ENCODE data around the gene HDAC5.

HDAC5 gene

GRCh38 chr17:44074911-44075285 lies 48.5 kb downstream of the HDAC5 start:
- Histone ChIP-seq H3K4me1 (peaks cover 4 to 23% (median 19%) of the 10 kb centered on the region in 4 donors), H3K4me3 (no peak overlapping the region), H3K9me3 (no peaks in the 10 kb centered on the region), H3K27me3 (no peaks in the 10 kb centered on the region), H3K36me3 (peaks cover 47 to 58% (median 53%) of the 10 kb centered on the region in 3 donors), H3K27ac (no peak overlapping the region)
- no peak for TF ChIP-seq CTCF (IDR thresholded peaks at IDR 0.05)
- intact Hi-C loops (cut with DNase I; ENCODE audit: low total_unique reads), result loop anchor here (5.0 kb wide), 2 partner anchors 32 to 47 kb away; partner anchors contain the start of gene HDAC5
- no peak for DNase-seq

- DNase-seq, result no peak
- H3K9me3 ChIP-seq, result no peaks in the 10 kb centered on the region
- H3K27ac ChIP-seq, result no peak overlapping the region
- no peaks in the 10 kb centered on the region for H3K27me3 ChIP-seq
- intact Hi-C loops (cut with DNase I; ENCODE audit: low total_unique reads), result loop anchor here (5.0 kb wide), 2 partner anchors 33 to 48 kb away; partner anchors contain the start of gene HDAC5
- H3K4me1 ChIP-seq, result peaks cover 4 to 28% (median 21%) of the 10 kb centered on the region in 4 donors
- TF ChIP-seq CTCF (IDR thresholded peaks at IDR 0.05), result no peak
- no peak overlapping the region for H3K4me3 ChIP-seq
- H3K36me3 ChIP-seq, result peaks cover 43 to 52% (median 50%) of the 10 kb centered on the region in 3 donors
Measured at GRCh38 chr17:44074231-44074910, 49.1 kb downstream of the HDAC5 start.

- intact Hi-C loops (cut with DNase I; ENCODE audit: low total_unique reads), result loop anchor here (5.0 kb wide), 2 partner anchors 36 to 51 kb away; partner anchors contain the start of gene HDAC5
- H3K27ac ChIP-seq, result peak overlapping the region; percentile 79 to 88
- H3K36me3 ChIP-seq, result peaks cover 21 to 26% (median 25%) of the 10 kb centered on the region in 3 donors
- DNase-seq, result no peak
- no peaks in the 10 kb centered on the region for H3K27me3 ChIP-seq
- H3K9me3 ChIP-seq, result no peaks in the 10 kb centered on the region
- TF ChIP-seq CTCF (IDR thresholded peaks at IDR 0.05), result no peak
- H3K4me1 ChIP-seq, result peaks cover 4 to 38% (median 23%) of the 10 kb centered on the region in 4 donors
- peak overlapping the region; percentile 58 to 68 for H3K4me3 ChIP-seq
Measured at GRCh38 chr17:44071772-44072171, 51.7 kb downstream of the HDAC5 start.

- Histone ChIP-seq H3K27me3 (no peaks in the 10 kb centered on the region), H3K36me3 (peaks cover 17 to 20% (median 19%) of the 10 kb centered on the region in 3 donors), H3K4me1 (peaks cover 4 to 39% (median 25%) of the 10 kb centered on the region in 4 donors), H3K4me3 (peak overlapping the region; percentile 58 to 68), H3K9me3 (no peaks in the 10 kb centered on the region), H3K27ac (peak overlapping the region; percentile 79 to 88)
- no peak for DNase-seq
- intact Hi-C loops (cut with DNase I; ENCODE audit: low total_unique reads), result loop anchor here (5.0 kb wide), 2 partner anchors 36 to 51 kb away; partner anchors contain the start of gene HDAC5
- TF ChIP-seq CTCF (IDR thresholded peaks at IDR 0.05), result no peak
Measured at GRCh38 chr17:44071198-44071520, 52.3 kb downstream of the HDAC5 start.

GRCh38 chr17:44070455-44071197 lies 52.8 kb downstream of the HDAC5 start, which contains the start of gene G6PC3:
G6PC3 (plus strand) TSS chr17:44070735; CDS start chr17:44070966, 231 bp downstream.
- no peaks in the 10 kb centered on the region for H3K27me3 ChIP-seq
- peak within 1 kb of the TSS; percentile 79 to 88 for H3K27ac ChIP-seq
- peak; percentile 96 to 98 for DNase-seq
- peak within 1 kb of the TSS; percentile 58 to 68 for H3K4me3 ChIP-seq
- no peaks in the 10 kb centered on the region for H3K9me3 ChIP-seq
- intact Hi-C loops (cut with DNase I; ENCODE audit: low total_unique reads), result loop anchor here (5.0 kb wide), 2 partner anchors 37 to 52 kb away; partner anchors contain the start of gene HDAC5
- peaks cover 4 to 43% (median 27%) of the 10 kb centered on the region in 4 donors for H3K4me1 ChIP-seq
- peaks cover 12 to 15% (median 14%) of the 10 kb centered on the region in 3 donors for H3K36me3 ChIP-seq
- TF ChIP-seq CTCF (IDR thresholded peaks at IDR 0.05), result peak; percentile 12 to 36

Data from tibial artery (tissue), 4 donors.